Measurements from ENCODE around the gene MS4A3. TPM values are rescaled to one million over a fixed set of nuclear protein-coding genes. Genes with fewer than 3 reads are reported as not detected.
"Not testable (repeated sequence)": the region's sequence is repeated elsewhere in the genome, so short reads cannot be mapped to it uniquely, and the experiment has no call there.

MS4A3 gene
- total and polyA plus RNA-seq, 2 experiments from 2014 or later = not detected

DNA sequence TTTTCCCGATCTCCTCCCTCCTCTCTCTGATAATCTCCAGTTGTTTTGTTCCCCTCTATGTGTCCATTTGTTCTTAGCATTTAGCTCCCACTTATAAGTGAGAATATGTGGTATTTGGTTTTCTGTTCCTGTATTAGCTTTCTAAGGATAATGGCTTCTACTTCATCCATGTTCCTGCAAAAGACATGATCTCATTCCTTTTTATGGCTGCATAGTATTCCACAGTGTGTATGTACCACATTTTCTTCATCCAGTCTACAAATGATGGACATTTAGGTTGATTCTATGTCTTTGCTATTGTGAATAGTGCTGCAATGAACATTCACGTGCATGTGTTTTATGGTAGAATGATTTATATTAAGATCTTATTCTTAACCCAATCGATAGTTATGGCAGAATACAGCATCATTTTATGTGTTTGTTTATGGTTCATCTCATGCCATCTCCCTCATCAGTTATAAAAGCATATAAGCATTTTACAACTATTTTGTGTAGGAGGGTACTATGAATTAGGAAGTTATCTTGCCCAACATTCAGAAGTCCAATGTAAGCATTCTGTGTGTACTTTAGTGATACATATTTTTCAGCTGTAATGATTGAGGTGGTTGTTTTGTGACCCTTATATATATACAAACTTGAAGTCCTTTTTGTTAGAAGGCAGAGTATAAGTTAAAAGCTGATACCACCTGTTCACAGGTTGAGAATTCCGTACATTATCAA, 3.2 kb downstream of the MS4A3 start:
- in situ Hi-C loops (cut with MboI) = no loop called here
- Histone ChIP-seq H3K36me3 (ENCODE audit: low read depth) (no peaks in the 10 kb centered on the region), H3K27me3 (replicated peaks; ENCODE audit: insufficient read depth) (no peaks in the 10 kb centered on the region), H3K4me2 (ENCODE audit: unreplicated experiment) (no peak overlapping the region), H3K9me3 (ENCODE audit: low read depth) (peaks cover 3% of the 10 kb centered on the region), H3K4me3 (no peak overlapping the region), H3K9me2 (ENCODE audit: insufficient read depth) (no peaks in the 10 kb centered on the region), H3K9ac (no peak overlapping the region), H3K79me2 (ENCODE audit: insufficient read depth) (no peaks in the 10 kb centered on the region), H3K4me1 (ENCODE audit: insufficient read depth) (no peaks in the 10 kb centered on the region), H2AFZ (no peak overlapping the region), H3K27ac (no peak overlapping the region), H3F3A (ENCODE audit: insufficient read depth) (no peaks in the 10 kb centered on the region), H4K20me1 (ENCODE audit: insufficient read depth) (no peaks in the 10 kb centered on the region)
- TF ChIP-seq EZH2phosphoT487 (IDR thresholded peaks at IDR 0.05; ENCODE audit: insufficient read depth, low read depth) = no peak
- no peak for TF ChIP-seq EZH2 (IDR thresholded peaks at IDR 0.05; ENCODE audit: insufficient read depth, poor library complexity, severe bottlenecking)
- 35 to 37% methylated on average over 4 of the region's 4 CpGs for WGBS, 2 experiments (ENCODE audit: low coverage in 1 of 2, low lambda C conversion rate in 2 of 2, missing lambda C conversion rate in 2 of 2)
- DNase-seq = no peak

GRCh38 chr11:60064111-60064510, 7.6 kb downstream of the MS4A3 start:
- no peaks in the 10 kb centered on the region for H3K9me2 ChIP-seq (ENCODE audit: insufficient read depth)
- TF ChIP-seq EZH2 (IDR thresholded peaks at IDR 0.05; ENCODE audit: insufficient read depth, poor library complexity, severe bottlenecking) = no peak
- no peak for TF ChIP-seq EZH2phosphoT487 (IDR thresholded peaks at IDR 0.05; ENCODE audit: insufficient read depth, low read depth)
- H3K9ac ChIP-seq = no peak overlapping the region
- 4 to 20% methylated on average over 1 of the region's 1 CpG for WGBS, 2 experiments (ENCODE audit: low coverage in 1 of 2, low lambda C conversion rate in 2 of 2, missing lambda C conversion rate in 2 of 2)
- H3K79me2 ChIP-seq (ENCODE audit: insufficient read depth) = no peaks in the 10 kb centered on the region
- H3K4me3 ChIP-seq = no peak overlapping the region
- in situ Hi-C loops (cut with MboI) = no loop called here
- DNase-seq = no peak
- no peak overlapping the region for H3K27ac ChIP-seq
- H3K9me3 ChIP-seq (ENCODE audit: low read depth) = no peaks in the 10 kb centered on the region
- no peak overlapping the region for H3K4me2 ChIP-seq (ENCODE audit: unreplicated experiment)
- no peak overlapping the region for H2AFZ ChIP-seq
- H3F3A ChIP-seq (ENCODE audit: insufficient read depth) = no peaks in the 10 kb centered on the region
- no peaks in the 10 kb centered on the region for H3K4me1 ChIP-seq (ENCODE audit: insufficient read depth)
- H4K20me1 ChIP-seq (ENCODE audit: insufficient read depth) = no peaks in the 10 kb centered on the region
- no peaks in the 10 kb centered on the region for H3K27me3 ChIP-seq (replicated peaks; ENCODE audit: insufficient read depth)
- H3K36me3 ChIP-seq (ENCODE audit: low read depth) = no peaks in the 10 kb centered on the region

DNA sequence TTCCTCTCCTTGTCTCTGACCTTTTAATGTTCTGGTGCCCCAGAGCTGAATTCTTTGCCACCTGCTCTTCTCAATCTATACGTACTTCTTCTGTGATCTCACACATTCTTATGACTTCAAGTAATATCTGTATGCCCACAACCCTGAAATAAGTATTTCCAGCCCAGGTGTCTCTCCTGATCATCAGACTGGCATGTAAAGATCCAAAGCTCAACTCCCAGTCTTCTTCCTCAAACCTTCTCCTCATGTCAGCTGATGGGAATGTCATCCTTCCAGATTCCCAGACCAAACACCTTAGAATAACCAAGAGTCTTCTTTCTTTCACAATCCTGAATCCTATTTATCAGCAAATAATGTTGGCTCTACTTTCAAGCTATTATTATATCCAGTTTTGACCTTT, 9.3 kb downstream of the MS4A3 start:
- in situ Hi-C loops (cut with MboI) = no loop called here
- WGBS, 2 experiments (ENCODE audit: low coverage in 1 of 2, low lambda C conversion rate in 2 of 2, missing lambda C conversion rate in 2 of 2) = 28 to 30% methylated on average over 1 of the region's 1 CpG
- H3K4me3 ChIP-seq = no peak overlapping the region

GRCh38 chr11:60069450-60069849, 13.0 kb downstream of the MS4A3 start:
- in situ Hi-C loops (cut with MboI) = no loop called here
- H4K20me1 ChIP-seq (ENCODE audit: insufficient read depth) = no peaks in the 10 kb centered on the region
- H3K27ac ChIP-seq = no peak overlapping the region
- no peaks in the 10 kb centered on the region for H3K79me2 ChIP-seq (ENCODE audit: insufficient read depth)
- no peak overlapping the region for H3K4me2 ChIP-seq (ENCODE audit: unreplicated experiment)
- no peaks in the 10 kb centered on the region for H3F3A ChIP-seq (ENCODE audit: insufficient read depth)
- H2AFZ ChIP-seq = no peak overlapping the region
- no peaks in the 10 kb centered on the region for H3K9me2 ChIP-seq (ENCODE audit: insufficient read depth)
- no peak overlapping the region for H3K4me3 ChIP-seq
- WGBS, 2 experiments (ENCODE audit: low coverage in 1 of 2, low lambda C conversion rate in 2 of 2, missing lambda C conversion rate in 2 of 2) = 21 to 25% methylated on average over 2 of the region's 2 CpGs
- TF ChIP-seq EZH2 (IDR thresholded peaks at IDR 0.05; ENCODE audit: insufficient read depth, poor library complexity, severe bottlenecking) = no peak
- no peak for TF ChIP-seq EZH2phosphoT487 (IDR thresholded peaks at IDR 0.05; ENCODE audit: insufficient read depth, low read depth)
- no peak overlapping the region for H3K9ac ChIP-seq
- no peak for DNase-seq
- H3K9me3 ChIP-seq (ENCODE audit: low read depth) = no peaks in the 10 kb centered on the region
- H3K4me1 ChIP-seq (ENCODE audit: insufficient read depth) = no peaks in the 10 kb centered on the region
- H3K36me3 ChIP-seq (ENCODE audit: low read depth) = no peaks in the 10 kb centered on the region
- no peaks in the 10 kb centered on the region for H3K27me3 ChIP-seq (replicated peaks; ENCODE audit: insufficient read depth)

More for the DNA sequence above, 9.3 kb downstream of the MS4A3 start:
- no peak overlapping the region for H3K27ac ChIP-seq
- H4K20me1 ChIP-seq (ENCODE audit: insufficient read depth) = no peaks in the 10 kb centered on the region
- DNase-seq = no peak
- H3K9me3 ChIP-seq (ENCODE audit: low read depth) = no peaks in the 10 kb centered on the region
- no peaks in the 10 kb centered on the region for H3F3A ChIP-seq (ENCODE audit: insufficient read depth)
- H2AFZ ChIP-seq = no peak overlapping the region
- no peak overlapping the region for H3K9ac ChIP-seq
- no peaks in the 10 kb centered on the region for H3K36me3 ChIP-seq (ENCODE audit: low read depth)
- H3K27me3 ChIP-seq (replicated peaks; ENCODE audit: insufficient read depth) = no peaks in the 10 kb centered on the region
- no peaks in the 10 kb centered on the region for H3K79me2 ChIP-seq (ENCODE audit: insufficient read depth)
- no peak overlapping the region for H3K4me2 ChIP-seq (ENCODE audit: unreplicated experiment)
- H3K4me1 ChIP-seq (ENCODE audit: insufficient read depth) = no peaks in the 10 kb centered on the region
- no peaks in the 10 kb centered on the region for H3K9me2 ChIP-seq (ENCODE audit: insufficient read depth)
- TF ChIP-seq EZH2phosphoT487 (IDR thresholded peaks at IDR 0.05; ENCODE audit: insufficient read depth, low read depth) (no peak), EZH2 (IDR thresholded peaks at IDR 0.05; ENCODE audit: insufficient read depth, poor library complexity, severe bottlenecking) (no peak)

GRCh38 chr11:60071644-60072043, 15.2 kb downstream of the MS4A3 start:
- H3K9me2 ChIP-seq (ENCODE audit: insufficient read depth); H3K27me3 ChIP-seq (replicated peaks; ENCODE audit: insufficient read depth); H3F3A ChIP-seq (ENCODE audit: insufficient read depth); H3K27ac ChIP-seq; in situ Hi-C loops (cut with MboI); H3K4me3 ChIP-seq; H3K36me3 ChIP-seq (ENCODE audit: low read depth); DNase-seq; H3K9me3 ChIP-seq (ENCODE audit: low read depth); H3K4me2 ChIP-seq (ENCODE audit: unreplicated experiment); H3K79me2 ChIP-seq (ENCODE audit: insufficient read depth); H4K20me1 ChIP-seq (ENCODE audit: insufficient read depth); H3K4me1 ChIP-seq (ENCODE audit: insufficient read depth); H2AFZ ChIP-seq; H3K9ac ChIP-seq: not testable (repeated sequence)
- whole genome bisulfite sequencing, 2 experiments (ENCODE audit: low coverage in 1 of 2, low lambda C conversion rate in 2 of 2, missing lambda C conversion rate in 2 of 2) = 30 to 44% methylated on average over 6 of the region's 6 CpGs

Measured in GM23248 (cell line).